ENCODE data around the gene SHISA5. TPM values are rescaled to one million over a fixed set of nuclear protein-coding genes. Genes with fewer than 3 reads are reported as not detected.

Gene SHISA5
- total RNA-seq, 1 experiment from 2014 or later, result 226 TPM

DNA sequence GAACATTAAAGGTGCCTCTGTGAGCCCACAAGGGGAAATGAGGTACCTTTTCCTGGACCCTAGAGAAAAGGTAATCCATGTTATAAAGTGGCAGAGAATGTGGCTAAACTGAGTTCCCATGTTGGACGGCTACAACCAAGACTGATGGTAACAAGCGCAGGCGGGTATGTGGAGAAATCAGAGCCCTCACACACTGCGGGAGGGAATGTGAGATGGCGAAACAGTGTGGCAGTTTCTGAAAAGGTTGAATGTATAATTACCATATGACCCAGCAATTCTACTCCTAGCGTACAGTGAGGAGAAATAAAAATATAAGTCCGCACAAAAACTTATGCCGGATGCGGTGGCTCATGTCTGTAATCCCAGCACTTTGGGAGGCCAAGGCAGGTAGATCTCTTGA, 24.1 kb upstream of the SHISA5 start:
- Histone ChIP-seq H3K4me3 (ENCODE audit: low read depth, low read length) (no peak overlapping the region), H3K27me3 (replicated peaks; ENCODE audit: control insufficient read depth, insufficient read depth, low read length) (no peaks in the 10 kb centered on the region), H3K36me3 (ENCODE audit: control insufficient read depth, insufficient read depth, low read length) (peaks cover 1% of the 10 kb centered on the region; the same call in 1 of the 2 replicates), H3K4me1 (no peaks in the 10 kb centered on the region), H3K9me3 (no peaks in the 10 kb centered on the region)
- Mint-ChIP-seq H3K36me3 (ENCODE audit: insufficient read depth, unreplicated experiment) (peaks cover 17% of the 10 kb centered on the region), H3K4me3 (ENCODE audit: unreplicated experiment) (no peak overlapping the region), H3K4me1 (ENCODE audit: low read depth, unreplicated experiment) (no peaks in the 10 kb centered on the region), H3K27ac (ENCODE audit: unreplicated experiment) (no peak overlapping the region), H3K27me3 (ENCODE audit: insufficient read depth, unreplicated experiment) (no peaks in the 10 kb centered on the region), H3K9me3 (ENCODE audit: unreplicated experiment) (no peaks in the 10 kb centered on the region)
- CTCF ChIA-PET, result no interaction called here
- BruUV-seq (replicated peaks), result no TSS peak
- DNase-seq, result no peak
- POLR2A ChIA-PET, result no interaction called here
- TF ChIP-seq, protein P1, sequence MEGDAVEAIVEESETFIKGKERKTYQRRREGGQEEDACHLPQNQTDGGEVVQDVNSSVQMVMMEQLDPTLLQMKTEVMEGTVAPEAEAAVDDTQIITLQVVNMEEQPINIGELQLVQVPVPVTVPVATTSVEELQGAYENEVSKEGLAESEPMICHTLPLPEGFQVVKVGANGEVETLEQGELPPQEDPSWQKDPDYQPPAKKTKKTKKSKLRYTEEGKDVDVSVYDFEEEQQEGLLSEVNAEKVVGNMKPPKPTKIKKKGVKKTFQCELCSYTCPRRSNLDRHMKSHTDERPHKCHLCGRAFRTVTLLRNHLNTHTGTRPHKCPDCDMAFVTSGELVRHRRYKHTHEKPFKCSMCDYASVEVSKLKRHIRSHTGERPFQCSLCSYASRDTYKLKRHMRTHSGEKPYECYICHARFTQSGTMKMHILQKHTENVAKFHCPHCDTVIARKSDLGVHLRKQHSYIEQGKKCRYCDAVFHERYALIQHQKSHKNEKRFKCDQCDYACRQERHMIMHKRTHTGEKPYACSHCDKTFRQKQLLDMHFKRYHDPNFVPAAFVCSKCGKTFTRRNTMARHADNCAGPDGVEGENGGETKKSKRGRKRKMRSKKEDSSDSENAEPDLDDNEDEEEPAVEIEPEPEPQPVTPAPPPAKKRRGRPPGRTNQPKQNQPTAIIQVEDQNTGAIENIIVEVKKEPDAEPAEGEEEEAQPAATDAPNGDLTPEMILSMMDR (IDR thresholded peaks at IDR 0.05; ENCODE audit: insufficient read depth in 1 of 2, low read depth in 1 of 2, low read length in 1 of 2, severe bottlenecking in 1 of 2, unreplicated experiment in 1 of 2), result no peak
- intact Hi-C loops (cut with micrococcal nuclease; ENCODE audit: unreplicated experiment), result no loop called here

DNA sequence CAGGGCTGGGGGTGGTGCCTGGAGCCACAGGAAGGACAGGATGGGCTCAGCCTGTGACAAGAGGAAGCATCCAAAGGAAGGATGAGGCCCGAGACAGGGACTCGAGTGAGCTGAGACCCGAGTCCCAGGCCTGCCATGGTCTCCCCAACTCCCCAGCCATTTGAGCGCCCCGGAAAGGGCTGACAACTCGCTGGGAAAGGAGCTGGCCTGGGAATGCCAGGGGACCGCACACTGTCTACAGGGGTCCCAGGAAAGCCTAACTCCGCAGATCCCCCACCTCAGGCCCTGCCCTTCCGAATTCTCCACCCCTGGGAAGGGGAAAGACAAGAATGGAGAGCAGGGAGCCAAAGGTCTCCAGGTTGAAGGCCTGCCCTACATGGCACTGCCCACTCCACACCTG, 21.0 kb upstream of the SHISA5 start:
- Mint-ChIP-seq H3K9me3 (ENCODE audit: unreplicated experiment) (no peaks in the 10 kb centered on the region), H3K4me1 (ENCODE audit: low read depth, unreplicated experiment) (no peaks in the 10 kb centered on the region), H3K4me3 (ENCODE audit: unreplicated experiment) (no peak overlapping the region), H3K27me3 (ENCODE audit: insufficient read depth, unreplicated experiment) (no peaks in the 10 kb centered on the region), H3K36me3 (ENCODE audit: insufficient read depth, unreplicated experiment) (peaks cover 17% of the 10 kb centered on the region), H3K27ac (ENCODE audit: unreplicated experiment) (no peak overlapping the region)
- DNase-seq, result no peak
- POLR2A ChIA-PET, result no interaction called here
- H3K4me3 ChIP-seq (ENCODE audit: low read depth, low read length), result no peak overlapping the region
- H3K9me3 ChIP-seq, result no peaks in the 10 kb centered on the region
- intact Hi-C loops (cut with micrococcal nuclease; ENCODE audit: unreplicated experiment), result no loop called here
- no TSS peak for BruUV-seq (replicated peaks)
- H3K27me3 ChIP-seq (replicated peaks; ENCODE audit: control insufficient read depth, insufficient read depth, low read length), result no peaks in the 10 kb centered on the region
- H3K4me1 ChIP-seq, result no peaks in the 10 kb centered on the region
- TF ChIP-seq, protein P1 (IDR thresholded peaks at IDR 0.05; ENCODE audit: insufficient read depth in 1 of 2, low read depth in 1 of 2, low read length in 1 of 2, severe bottlenecking in 1 of 2, unreplicated experiment in 1 of 2), result no peak
- peaks cover 3% of the 10 kb centered on the region for H3K36me3 ChIP-seq (ENCODE audit: control insufficient read depth, insufficient read depth, low read length)
- CTCF ChIA-PET, result interaction anchor here (0.6 kb wide), 1 partner anchor 330 kb away, joined by 6 read pairs; no protein-coding TSS in a partner anchor

DNA sequence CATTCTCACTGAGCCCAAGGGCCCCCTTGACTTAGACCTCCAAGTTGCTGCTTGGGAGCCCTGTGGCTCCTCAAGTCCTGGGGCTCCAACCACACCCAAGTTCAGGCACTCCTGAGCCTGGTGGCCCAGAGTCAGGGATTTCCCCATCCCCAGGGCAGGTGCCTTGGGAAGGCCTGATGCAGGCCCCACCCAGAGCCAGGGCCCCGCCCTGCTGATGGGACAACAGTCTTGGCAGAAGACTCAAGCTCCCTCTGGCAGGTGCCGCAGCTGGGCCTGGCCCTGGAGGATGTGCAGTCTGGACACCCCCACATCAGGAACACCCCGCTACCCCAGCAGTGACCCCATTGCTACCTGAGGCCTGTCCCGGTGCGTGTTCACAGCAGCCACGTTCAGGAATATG, 17.7 kb upstream of the SHISA5 start:
- peaks cover 4% of the 10 kb centered on the region for H3K36me3 ChIP-seq (ENCODE audit: control insufficient read depth, insufficient read depth, low read length)

More for the DNA sequence above, 17.7 kb upstream of the SHISA5 start:
- no peak for DNase-seq
- no peaks in the 10 kb centered on the region for H3K4me1 Mint-ChIP-seq (ENCODE audit: low read depth, unreplicated experiment)
- intact Hi-C loops (cut with micrococcal nuclease; ENCODE audit: unreplicated experiment), result no loop called here
- H3K27me3 ChIP-seq (replicated peaks; ENCODE audit: control insufficient read depth, insufficient read depth, low read length), result no peaks in the 10 kb centered on the region
- H3K4me1 ChIP-seq, result no peaks in the 10 kb centered on the region
- H3K27me3 Mint-ChIP-seq (ENCODE audit: insufficient read depth, unreplicated experiment), result no peaks in the 10 kb centered on the region
- no peak overlapping the region for H3K27ac Mint-ChIP-seq (ENCODE audit: unreplicated experiment)
- H3K9me3 Mint-ChIP-seq (ENCODE audit: unreplicated experiment), result no peaks in the 10 kb centered on the region
- CTCF ChIA-PET, result interaction anchor here (0.6 kb wide), 1 partner anchor 114 kb away, joined by 5 read pairs; no protein-coding TSS in a partner anchor
- H3K4me3 ChIP-seq (ENCODE audit: low read depth, low read length), result no peak overlapping the region
- H3K36me3 Mint-ChIP-seq (ENCODE audit: insufficient read depth, unreplicated experiment), result peaks cover 7% of the 10 kb centered on the region
- no peak overlapping the region for H3K4me3 Mint-ChIP-seq (ENCODE audit: unreplicated experiment)
- TF ChIP-seq, protein P1 (IDR thresholded peaks at IDR 0.05; ENCODE audit: insufficient read depth in 1 of 2, low read depth in 1 of 2, low read length in 1 of 2, severe bottlenecking in 1 of 2, unreplicated experiment in 1 of 2), result no peak
- POLR2A ChIA-PET, result no interaction called here
- no peaks in the 10 kb centered on the region for H3K9me3 ChIP-seq
- no TSS peak for BruUV-seq (replicated peaks)
